ENCODE data around the gene NFS1.
"Not testable (repeated sequence)": the region's sequence is repeated elsewhere in the genome, so short reads cannot be mapped to it uniquely, and the experiment has no call there.

NFS1 gene

DNA sequence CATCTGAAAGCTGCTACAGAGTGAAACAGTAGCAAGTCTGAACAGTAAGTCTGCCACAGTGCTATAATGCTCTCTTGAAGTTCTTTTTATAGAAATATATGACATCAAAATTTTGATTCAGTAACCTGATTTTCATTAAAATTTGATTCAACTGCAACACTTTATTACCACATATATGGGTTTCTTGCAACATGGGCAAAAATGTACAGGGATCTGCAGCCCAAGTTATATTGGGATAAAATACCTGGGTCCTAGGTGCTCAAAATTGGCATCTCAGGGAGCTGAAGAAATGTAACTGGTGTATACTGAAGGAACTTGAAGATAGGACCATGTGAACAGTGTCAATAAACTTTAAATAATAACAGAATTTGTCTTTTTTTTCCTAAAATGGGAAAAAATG lies 10.9 kb upstream of the NFS1 start:
- Histone ChIP-seq H3K9me3 (ENCODE audit: insufficient read depth, low read length) (no peaks in the 10 kb centered on the region), H3K36me3 (ENCODE audit: low read length) (peaks cover 87% of the 10 kb centered on the region), H3K4me3 (ENCODE audit: insufficient read depth, low read length, poor library complexity, severe bottlenecking) (no peak overlapping the region), H4K20me1 (ENCODE audit: low read depth, low read length) (peaks cover 65% of the 10 kb centered on the region), H3K27ac (ENCODE audit: low read depth, low read length) (no peak overlapping the region), H3K27me3 (ENCODE audit: low read length) (no peaks in the 10 kb centered on the region), H3F3A (ENCODE audit: insufficient read depth) (peaks cover 91% of the 10 kb centered on the region), H3K9ac (ENCODE audit: low read length) (no peak overlapping the region), H3K4me2 (ENCODE audit: low read depth, low read length, poor library complexity, severe bottlenecking) (no peak overlapping the region), H3K79me2 (ENCODE audit: insufficient read depth, low read length) (peaks cover 48% of the 10 kb centered on the region), H2AFZ (ENCODE audit: low read depth, low read length, severe bottlenecking) (no peak overlapping the region), H3K9me2 (replicated peaks; ENCODE audit: insufficient read depth, low read length) (no peaks in the 10 kb centered on the region)
- TF ChIP-seq CTCF (IDR thresholded peaks at IDR 0.05; ENCODE audit: insufficient read depth, low read length, poor library complexity, severe bottlenecking) = no peak
- TF ChIP-seq EZH2phosphoT487 (conservative IDR thresholded peaks at IDR 0.05; ENCODE audit: low read length) = no peak

- H3K9me3 ChIP-seq (ENCODE audit: insufficient read depth, low read length) = no peaks in the 10 kb centered on the region
- no peak overlapping the region for H3K4me2 ChIP-seq (ENCODE audit: low read depth, low read length, poor library complexity, severe bottlenecking)
- peaks cover 92% of the 10 kb centered on the region for H3F3A ChIP-seq (ENCODE audit: insufficient read depth)
- H3K9ac ChIP-seq (ENCODE audit: low read length) = no peak overlapping the region
- TF ChIP-seq CTCF (IDR thresholded peaks at IDR 0.05; ENCODE audit: insufficient read depth, low read length, poor library complexity, severe bottlenecking) (no peak), EZH2phosphoT487 (conservative IDR thresholded peaks at IDR 0.05; ENCODE audit: low read length) (no peak)
- H4K20me1 ChIP-seq (ENCODE audit: low read depth, low read length) = peaks cover 68% of the 10 kb centered on the region
- no peaks in the 10 kb centered on the region for H3K27me3 ChIP-seq (ENCODE audit: low read length)
- H3K4me3 ChIP-seq (ENCODE audit: insufficient read depth, low read length, poor library complexity, severe bottlenecking) = no peak overlapping the region
- H3K9me2 ChIP-seq (replicated peaks; ENCODE audit: insufficient read depth, low read length) = no peaks in the 10 kb centered on the region
- H3K27ac ChIP-seq (ENCODE audit: low read depth, low read length) = no peak overlapping the region
- no peak overlapping the region for H2AFZ ChIP-seq (ENCODE audit: low read depth, low read length, severe bottlenecking)
- peaks cover 41% of the 10 kb centered on the region for H3K79me2 ChIP-seq (ENCODE audit: insufficient read depth, low read length)
- H3K36me3 ChIP-seq (ENCODE audit: low read length) = peaks cover 87% of the 10 kb centered on the region
Observed at GRCh38 chr20:35709259-35709658, 10.1 kb upstream of the NFS1 start.

GRCh38 chr20:35708502-35708901 lies 9.3 kb upstream of the NFS1 start:
- no peak for TF ChIP-seq EZH2phosphoT487 (conservative IDR thresholded peaks at IDR 0.05; ENCODE audit: low read length)
- TF ChIP-seq CTCF (IDR thresholded peaks at IDR 0.05; ENCODE audit: insufficient read depth, low read length, poor library complexity, severe bottlenecking) = no peak
- Histone ChIP-seq H3K27ac (ENCODE audit: low read depth, low read length) (no peak overlapping the region), H3K9ac (ENCODE audit: low read length) (no peak overlapping the region), H3K4me2 (ENCODE audit: low read depth, low read length, poor library complexity, severe bottlenecking) (no peak overlapping the region), H2AFZ (ENCODE audit: low read depth, low read length, severe bottlenecking) (no peak overlapping the region), H4K20me1 (ENCODE audit: low read depth, low read length) (peaks cover 63% of the 10 kb centered on the region), H3K79me2 (ENCODE audit: insufficient read depth, low read length) (peaks cover 38% of the 10 kb centered on the region), H3K36me3 (ENCODE audit: low read length) (peaks cover 88% of the 10 kb centered on the region), H3K9me2 (replicated peaks; ENCODE audit: insufficient read depth, low read length) (no peaks in the 10 kb centered on the region), H3K9me3 (ENCODE audit: insufficient read depth, low read length) (no peaks in the 10 kb centered on the region), H3F3A (ENCODE audit: insufficient read depth) (peaks cover 92% of the 10 kb centered on the region), H3K27me3 (ENCODE audit: low read length) (no peaks in the 10 kb centered on the region), H3K4me3 (ENCODE audit: insufficient read depth, low read length, poor library complexity, severe bottlenecking) (no peak overlapping the region)

GRCh38 chr20:35706591-35707529 lies 7.7 kb upstream of the NFS1 start:
- not testable (repeated sequence) for H3K9me3 ChIP-seq (ENCODE audit: insufficient read depth, low read length); H2AFZ ChIP-seq (ENCODE audit: low read depth, low read length, severe bottlenecking); H3K4me3 ChIP-seq (ENCODE audit: insufficient read depth, low read length, poor library complexity, severe bottlenecking); H3K9ac ChIP-seq (ENCODE audit: low read length); H3K27me3 ChIP-seq (ENCODE audit: low read length); H3K4me2 ChIP-seq (ENCODE audit: low read depth, low read length, poor library complexity, severe bottlenecking); H3K27ac ChIP-seq (ENCODE audit: low read depth, low read length); H3K9me2 ChIP-seq (replicated peaks; ENCODE audit: insufficient read depth, low read length)
- Histone ChIP-seq H3K36me3 (ENCODE audit: low read length) (peaks cover 85% of the 10 kb centered on the region), H3K79me2 (ENCODE audit: insufficient read depth, low read length) (peaks cover 31% of the 10 kb centered on the region; the same call in 1 of the 2 replicates), H3F3A (ENCODE audit: insufficient read depth) (peaks cover 98% of the 10 kb centered on the region), H4K20me1 (ENCODE audit: low read depth, low read length) (peaks cover 61% of the 10 kb centered on the region)

GRCh38 chr20:35705894-35706293 lies 6.7 kb upstream of the NFS1 start:
- H3K27me3 ChIP-seq (ENCODE audit: low read length); H3K9me3 ChIP-seq (ENCODE audit: insufficient read depth, low read length); H3K9me2 ChIP-seq (replicated peaks; ENCODE audit: insufficient read depth, low read length); H3K27ac ChIP-seq (ENCODE audit: low read depth, low read length); H3K4me2 ChIP-seq (ENCODE audit: low read depth, low read length, poor library complexity, severe bottlenecking); H2AFZ ChIP-seq (ENCODE audit: low read depth, low read length, severe bottlenecking); H3K4me3 ChIP-seq (ENCODE audit: insufficient read depth, low read length, poor library complexity, severe bottlenecking); H3K9ac ChIP-seq (ENCODE audit: low read length): not testable (repeated sequence)
- peaks cover 52% of the 10 kb centered on the region for H4K20me1 ChIP-seq (ENCODE audit: low read depth, low read length)
- H3F3A ChIP-seq (ENCODE audit: insufficient read depth) = peaks cover 98% of the 10 kb centered on the region
- peaks cover 25% of the 10 kb centered on the region; the same call in 1 of the 2 replicates for H3K79me2 ChIP-seq (ENCODE audit: insufficient read depth, low read length)
- H3K36me3 ChIP-seq (ENCODE audit: low read length) = peaks cover 76% of the 10 kb centered on the region
